Activated CD4-positive, alpha-beta T cell treated with anti-CD3 and anti-CD28 coated beads for 48 hours (primary cell): ENCODE data around the gene TRMT44.
"Not testable (repeated sequence)": the region's sequence is repeated elsewhere in the genome, so short reads cannot be mapped to it uniquely, and the experiment has no call there.

ENCODE experiments used
- DNase-seq: peaks from one replicate; pipeline ENCODE4 v3.0.0-alpha.2; 2020

TRMT44 gene

GRCh38 chr4:8471211-8471875 is 30.8 kb downstream of the TRMT44 start:
- DNase-seq = no peak

- DNase-seq = no peak
Measured at GRCh38 chr4:8472158-8472688, 31.6 kb downstream of the TRMT44 start.

GRCh38 chr4:8472689-8473197 is 32.2 kb downstream of the TRMT44 start:
- DNase-seq = no peak

- no peak for DNase-seq
Measured at GRCh38 chr4:8473198-8473919, 32.8 kb downstream of the TRMT44 start.

GRCh38 chr4:8473920-8474590 is 33.5 kb downstream of the TRMT44 start:
- DNase-seq = no peak

GRCh38 chr4:8474856-8475255 is 34.3 kb downstream of the TRMT44 start:
- DNase-seq = no peak

- no peak for DNase-seq
Measured at GRCh38 chr4:8475751-8476575, 35.4 kb downstream of the TRMT44 start.

- no peak for DNase-seq
Measured at GRCh38 chr4:8477095-8477635, 36.6 kb downstream of the TRMT44 start.

- DNase-seq = no peak
Measured at GRCh38 chr4:8477676-8478075, 37.1 kb downstream of the TRMT44 start.

- no peak for DNase-seq
Measured at GRCh38 chr4:8478371-8478770, 37.8 kb downstream of the TRMT44 start.

- no peak for DNase-seq
Measured at GRCh38 chr4:8478801-8479744, 38.5 kb downstream of the TRMT44 start.

- DNase-seq = no peak
Measured at GRCh38 chr4:8480221-8480620, 39.6 kb downstream of the TRMT44 start.

GRCh38 chr4:8486643-8487042 is 46.1 kb downstream of the TRMT44 start:
- DNase-seq = not testable (repeated sequence)

- DNase-seq = no peak
Measured at GRCh38 chr4:8488791-8489369, 48.3 kb downstream of the TRMT44 start.

- not testable (repeated sequence) for DNase-seq
Measured at GRCh38 chr4:8491478-8491877, 50.9 kb downstream of the TRMT44 start.

GRCh38 chr4:8492174-8492573 is 51.6 kb downstream of the TRMT44 start:
- DNase-seq = no peak

GRCh38 chr4:8493484-8493883 is 52.9 kb downstream of the TRMT44 start:
- no peak for DNase-seq

- DNase-seq = no peak
Measured at GRCh38 chr4:8494218-8494617, 53.6 kb downstream of the TRMT44 start.

GRCh38 chr4:8494983-8495548 is 54.5 kb downstream of the TRMT44 start:
- no peak for DNase-seq

- DNase-seq = no peak
Measured at GRCh38 chr4:8495803-8496202, 55.2 kb downstream of the TRMT44 start.
